ENCODE data around the gene ANKHD1.
"Not testable (repeated sequence)": the region's sequence is repeated elsewhere in the genome, so short reads cannot be mapped to it uniquely, and the experiment has no call there.

GRCh38 chr5:140427726-140428125, 26.1 kb downstream of the ANKHD1 start:
- not testable (repeated sequence) for TF ChIP-seq CTCF (conservative IDR thresholded peaks at IDR 0.05); EZH2 (IDR thresholded peaks at IDR 0.05; ENCODE audit: low read depth)
